SU-DHL-6 (cell line): ENCODE results near the gene PIK3C2B.

Experiments
- H2AFZ ChIP-seq: fragments of 200-600 bp; sonication (generic); 2 replicates; pipeline ENCODE4 v1.6.1; 2014; ENCODE audit warnings: low read depth, mild to moderate bottlenecking, moderate library complexity, mixed read lengths, antibody characterized with exemption, low read length; ENCODE audit not compliant: severe bottlenecking
- H3F3A ChIP-seq: fragments of 200-600 bp; shearing (Covaris generic); 2 replicates; pipeline ENCODE4 v1.6.0; 2016; ENCODE audit warnings: antibody characterized with exemption, mild to moderate bottlenecking; ENCODE audit not compliant: insufficient read depth
- H3K27ac ChIP-seq: fragments of 200-600 bp; sonication (generic); 2 replicates; pipeline ENCODE4 v1.5.1; 2016; ENCODE audit warnings: low read depth, mild to moderate bottlenecking, low read length, moderate library complexity, mixed read lengths
- H3K27me3 ChIP-seq: fragments of 200-600 bp; sonication (generic), shearing (Covaris generic); 2 replicates; pipeline ENCODE4 v1.6.0; 2014; ENCODE audit warnings: mild to moderate bottlenecking, low read length
- H3K36me3 ChIP-seq: fragments of 200-600 bp; sonication (generic); 2 replicates; pipeline ENCODE4 v1.6.1; 2014; ENCODE audit warnings: mild to moderate bottlenecking, low read length, mixed read lengths
- H3K4me2 ChIP-seq: fragments of 300-600, 200-600 bp; shearing (Covaris generic), sonication (generic); 2 replicates; pipeline ENCODE4 v1.6.0; 2014; ENCODE audit warnings: low read length, low read depth, mild to moderate bottlenecking; ENCODE audit not compliant: poor library complexity, severe bottlenecking
- H3K4me3 ChIP-seq: fragments of 200-600 bp; sonication (generic); 2 replicates; pipeline ENCODE4 v1.5.1; 2014; ENCODE audit warnings: antibody characterized with exemption, low read length, mild to moderate bottlenecking, mixed read lengths; ENCODE audit not compliant: insufficient read depth, poor library complexity, severe bottlenecking
- H3K79me2 ChIP-seq: fragments of 200-600 bp; sonication (generic); 2 replicates; pipeline ENCODE4 v1.6.1; 2014; ENCODE audit warnings: mild to moderate bottlenecking, low read length, moderate library complexity; ENCODE audit not compliant: insufficient read depth
- H3K9ac ChIP-seq: fragments of 200-600 bp; sonication (generic); 2 replicates; pipeline ENCODE4 v1.7.0; 2014; ENCODE audit warnings: mild to moderate bottlenecking, low read length
- H3K9me2 ChIP-seq: fragments of 200-600 bp; sonication (generic); replicated peaks from 2 replicates; pipeline ENCODE4 v1.6.1; 2014; ENCODE audit warnings: low read length; ENCODE audit not compliant: insufficient read depth
- H3K9me3 ChIP-seq: fragments of 200-600 bp; sonication (generic); 2 replicates; pipeline ENCODE4 v1.6.1; 2014; ENCODE audit warnings: low read length, mixed read lengths; ENCODE audit not compliant: insufficient read depth
- H4K20me1 ChIP-seq: fragments of 200-600 bp; sonication (generic); 2 replicates; pipeline ENCODE4 v1.6.1; 2014; ENCODE audit warnings: low read depth, mild to moderate bottlenecking, antibody characterized with exemption, low read length, moderate library complexity, mixed read lengths
- CTCF ChIP-seq: fragments of 200-600 bp; sonication (generic); IDR thresholded peaks from one replicate; pipeline ENCODE4 v1.5.1; 2017; ENCODE audit warnings: antibody characterized with exemption, mild to moderate bottlenecking, low read length, moderate library complexity; ENCODE audit not compliant: insufficient read depth, poor library complexity, severe bottlenecking
- EZH2phosphoT487 ChIP-seq: fragments of 200-600 bp; sonication (generic), shearing (Covaris generic); conservative IDR thresholded peaks from 2 replicates; pipeline ENCODE4 v1.6.1; 2018; ENCODE audit warnings: mild to moderate bottlenecking, antibody characterized with exemption, low read length, moderate library complexity, mixed read lengths

Gene PIK3C2B

GRCh38 chr1:204468206-204468605, 26.4 kb downstream of the PIK3C2B start:
- no peak overlapping the region for H3K9ac ChIP-seq
- no peak overlapping the region for H3K4me3 ChIP-seq
- no peaks in the 10 kb centered on the region for H4K20me1 ChIP-seq

GRCh38 chr1:204466416-204467405, 27.9 kb downstream of the PIK3C2B start:
- H3K4me3 ChIP-seq, result no peak overlapping the region
- no peaks in the 10 kb centered on the region for H3F3A ChIP-seq
- H3K79me2 ChIP-seq, result no peaks in the 10 kb centered on the region
- no peak overlapping the region for H3K4me2 ChIP-seq
- TF ChIP-seq CTCF (no peak), EZH2phosphoT487 (no peak)
- no peak overlapping the region for H3K27ac ChIP-seq
- H3K27me3 ChIP-seq, result no peaks in the 10 kb centered on the region; the same call in 1 of the 2 replicates
- no peak overlapping the region for H3K9ac ChIP-seq
- H4K20me1 ChIP-seq, result no peaks in the 10 kb centered on the region
- no peaks in the 10 kb centered on the region for H3K36me3 ChIP-seq
- H2AFZ ChIP-seq, result no peak overlapping the region
- H3K9me2 ChIP-seq, result no peaks in the 10 kb centered on the region
- no peaks in the 10 kb centered on the region for H3K9me3 ChIP-seq

More at GRCh38 chr1:204468206-204468605, 26.4 kb downstream of the PIK3C2B start:
- Histone ChIP-seq H3K79me2 (no peaks in the 10 kb centered on the region), H3K9me2 (no peaks in the 10 kb centered on the region), H3K27ac (no peak overlapping the region), H3K9me3 (no peaks in the 10 kb centered on the region), H3K36me3 (no peaks in the 10 kb centered on the region), H2AFZ (no peak overlapping the region), H3K27me3 (no peaks in the 10 kb centered on the region; the same call in 1 of the 2 replicates), H3K4me2 (no peak overlapping the region), H3F3A (no peaks in the 10 kb centered on the region)
- TF ChIP-seq CTCF (no peak), EZH2phosphoT487 (no peak)

GRCh38 chr1:204465546-204466415, 28.8 kb downstream of the PIK3C2B start:
- Histone ChIP-seq H3K36me3 (no peaks in the 10 kb centered on the region), H3K79me2 (no peaks in the 10 kb centered on the region)
- TF ChIP-seq EZH2phosphoT487 (no peak), CTCF (no peak)

More at GRCh38 chr1:204465546-204466415, 28.8 kb downstream of the PIK3C2B start:
- Histone ChIP-seq H3K27me3 (no peaks in the 10 kb centered on the region; the same call in 1 of the 2 replicates), H2AFZ (no peak overlapping the region), H3K9ac (no peak overlapping the region), H3K4me2 (no peak overlapping the region), H3F3A (no peaks in the 10 kb centered on the region), H3K9me2 (no peaks in the 10 kb centered on the region), H3K4me3 (no peak overlapping the region), H3K9me3 (no peaks in the 10 kb centered on the region), H4K20me1 (no peaks in the 10 kb centered on the region), H3K27ac (no peak overlapping the region)
